GM19025 (cell line): Measurements from ENCODE around the gene VPS9D1.
A peak's percentile ranks its signal among the peaks of the same experiment; 100 is the strongest.
"Not testable (repeated sequence)": the region's sequence is repeated elsewhere in the genome, so short reads cannot be mapped to it uniquely, and the experiment has no call there.

Source experiments
- ATAC-seq: cut with Tn5 transposase; IDR thresholded peaks from one replicate; pipeline ENCODE4 v1.9.1; 2021; ENCODE audit warnings: mild to moderate bottlenecking, low read depth, moderate library complexity; ENCODE audit not compliant: unreplicated experiment

VPS9D1 gene

DNA sequence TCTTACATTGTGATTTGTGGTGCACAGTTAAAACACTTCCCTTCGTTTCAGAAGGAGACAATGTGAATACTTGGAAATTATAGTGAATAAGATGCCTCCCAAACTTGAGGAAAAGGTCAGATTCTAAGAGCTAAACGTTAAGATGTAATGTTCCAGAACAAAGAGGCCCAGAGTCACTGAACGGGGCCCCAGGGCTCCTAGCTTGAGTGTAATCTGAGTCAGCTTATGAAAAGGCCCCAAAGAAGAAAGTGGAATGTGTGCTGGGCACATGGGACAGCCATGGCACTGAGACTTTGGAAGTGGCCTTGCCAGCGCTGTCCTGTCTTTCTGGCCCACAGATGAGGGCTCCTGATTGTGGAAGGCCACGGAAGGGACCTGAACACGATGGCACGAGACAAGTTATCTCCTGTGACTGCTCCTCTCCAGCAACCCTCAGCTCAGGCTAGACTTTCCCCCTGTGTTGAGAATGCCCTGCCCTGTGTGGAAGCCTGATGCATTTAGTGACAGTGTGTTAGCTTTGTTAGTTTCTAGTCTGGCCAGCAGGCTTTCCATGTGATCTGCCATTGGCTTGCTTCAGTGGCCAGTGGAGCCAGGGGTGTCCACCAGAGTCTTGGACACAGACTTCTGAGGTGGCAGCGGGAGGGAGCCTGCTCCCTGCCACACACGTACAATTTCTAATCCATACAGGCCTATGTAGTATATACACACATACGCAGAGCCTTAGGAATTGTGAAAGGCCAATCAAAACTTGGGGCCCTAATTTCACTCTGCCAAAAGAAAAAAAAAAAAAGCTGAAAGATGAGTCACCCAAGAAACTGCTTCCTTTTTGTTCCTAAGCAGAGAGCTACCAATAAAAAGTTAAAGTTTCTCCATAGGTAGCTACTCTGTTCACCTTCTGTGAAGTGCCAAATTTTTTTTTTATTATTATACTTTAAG, 49.9 kb downstream of the VPS9D1 start:
- no peak for ATAC-seq

GRCh38 chr16:89669755-89670154, 50.9 kb downstream of the VPS9D1 start:
- no peak for ATAC-seq

DNA sequence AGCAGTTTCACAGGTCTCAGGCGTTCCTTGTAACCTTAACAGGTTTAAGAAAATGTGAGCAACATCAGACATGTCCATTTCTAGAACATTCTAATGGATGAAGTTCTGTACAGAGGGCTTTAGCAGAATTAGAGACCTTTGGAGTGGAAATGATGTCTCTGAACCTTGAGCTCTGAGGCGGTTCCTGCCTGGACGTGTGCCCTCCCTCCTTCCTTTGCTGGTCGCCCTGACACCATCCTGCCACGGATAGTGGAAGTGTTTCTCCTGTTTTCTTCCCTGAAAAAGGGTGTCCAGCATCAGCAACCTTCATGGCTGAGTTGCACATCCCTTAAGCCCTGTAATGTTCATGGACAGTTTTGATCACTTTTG, 51.9 kb downstream of the VPS9D1 start:
- ATAC-seq: no peak

- no peak for ATAC-seq
Observed at GRCh38 chr16:89667633-89668032, 53.1 kb downstream of the VPS9D1 start.

DNA sequence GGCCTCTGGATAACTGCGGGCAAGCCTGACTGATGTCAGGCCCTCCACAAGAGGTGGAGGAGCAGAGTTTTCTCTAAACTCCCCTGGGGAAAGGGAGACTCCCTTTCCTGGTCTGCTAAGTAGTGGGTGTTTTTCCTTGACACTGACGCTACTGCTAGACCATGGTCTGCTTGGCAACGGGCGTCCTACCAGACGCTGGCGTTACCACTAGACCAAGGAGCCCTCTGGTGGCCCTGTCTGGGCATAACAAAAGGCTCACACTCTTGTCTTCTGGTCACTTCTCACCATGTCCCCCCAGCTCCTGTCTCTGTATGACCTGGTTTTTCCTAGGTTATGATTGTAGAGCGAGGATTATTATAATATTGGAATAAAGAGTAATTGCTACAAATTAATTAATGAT, 53.7 kb downstream of the VPS9D1 start:
- ATAC-seq: not testable (repeated sequence)

DNA sequence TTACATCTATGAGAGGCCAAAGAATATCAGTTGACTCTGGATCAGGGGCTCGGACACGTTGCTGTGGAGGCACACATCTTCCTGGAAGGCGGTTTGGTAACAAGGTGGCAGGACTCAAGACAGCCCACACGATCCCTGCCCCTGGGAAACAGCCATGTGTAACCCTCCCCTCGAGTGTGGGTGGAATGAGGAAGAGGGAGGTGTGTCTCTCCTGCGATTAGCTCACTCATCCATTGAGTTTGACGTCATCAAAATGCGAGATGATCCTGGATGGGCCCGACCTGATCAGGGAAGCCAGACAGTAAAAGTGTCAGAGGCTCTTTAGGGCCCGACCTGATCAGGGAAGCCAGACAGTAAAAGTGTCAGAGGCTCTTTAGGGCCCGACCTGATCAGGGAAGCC, 56.5 kb downstream of the VPS9D1 start:
- not testable (repeated sequence) for ATAC-seq

- ATAC-seq: no peak
Observed at GRCh38 chr16:89661215-89661614, 59.5 kb downstream of the VPS9D1 start.

DNA sequence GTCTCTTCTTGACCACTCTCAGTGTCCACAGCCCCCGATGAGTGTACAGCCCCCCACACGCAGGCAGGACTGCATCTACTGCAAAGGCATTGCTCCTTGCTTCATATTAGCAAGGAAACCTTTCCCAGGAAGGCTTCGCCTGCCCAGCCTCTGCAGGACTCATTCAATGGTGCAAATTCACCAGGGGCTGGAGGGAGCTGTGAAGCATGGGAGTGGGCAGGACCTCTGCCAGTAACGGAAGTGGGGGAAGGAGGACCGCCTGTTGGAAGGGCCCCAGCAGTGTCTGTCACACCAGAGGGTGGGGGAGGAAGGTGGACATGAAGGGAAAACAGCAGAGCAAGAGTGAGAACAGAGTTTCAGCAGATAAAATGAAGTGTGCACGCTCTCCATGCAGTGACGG, 60.6 kb downstream of the VPS9D1 start:
- ATAC-seq: no peak

- no peak for ATAC-seq
Observed at GRCh38 chr16:89658221-89658879, 62.3 kb downstream of the VPS9D1 start.

- peak; percentile 89 for ATAC-seq
Observed at GRCh38 chr16:89657442-89658220, 63.1 kb downstream of the VPS9D1 start, which contains the start of the genes CHMP1A and SPATA33. Gene CHMP1A, minus strand, starts transcription at chr16:89657708. Its CDS starts 120 bp downstream, at chr16:89657588. Gene SPATA33, plus strand, starts transcription at chr16:89657836. Its CDS starts 76 bp downstream, at chr16:89657912.
